ENCODE results near the gene RGS4.

RGS4 gene

GRCh38 chr1:163102590-163102989, 33.4 kb downstream of the RGS4 start:
- in situ Hi-C loops (cut with MboI; ENCODE audit: low pct_unique_long_range_greater_than_20kb, low sequenced_read_pairs, unreplicated experiment): no loop called here
- no peak for DNase-seq (ENCODE audit: low spot score)
- TF ChIP-seq CTCF (IDR thresholded peaks at IDR 0.05; ENCODE audit: extremely low read depth, insufficient read depth, missing control alignments): no peak

GRCh38 chr1:163104385-163105099, 35.4 kb downstream of the RGS4 start:
- TF ChIP-seq CTCF (IDR thresholded peaks at IDR 0.05; ENCODE audit: extremely low read depth, insufficient read depth, missing control alignments): no peak
- in situ Hi-C loops (cut with MboI; ENCODE audit: low pct_unique_long_range_greater_than_20kb, low sequenced_read_pairs, unreplicated experiment): no loop called here
- DNase-seq (ENCODE audit: low spot score): no peak

GRCh38 chr1:163106364-163106987, 37.3 kb downstream of the RGS4 start:
- in situ Hi-C loops (cut with MboI; ENCODE audit: low pct_unique_long_range_greater_than_20kb, low sequenced_read_pairs, unreplicated experiment): no loop called here
- no peak for DNase-seq (ENCODE audit: low spot score)
- no peak for TF ChIP-seq CTCF (IDR thresholded peaks at IDR 0.05; ENCODE audit: extremely low read depth, insufficient read depth, missing control alignments)

- TF ChIP-seq CTCF (IDR thresholded peaks at IDR 0.05; ENCODE audit: extremely low read depth, insufficient read depth, missing control alignments): no peak
- no peak for DNase-seq (ENCODE audit: low spot score)
- in situ Hi-C loops (cut with MboI; ENCODE audit: low pct_unique_long_range_greater_than_20kb, low sequenced_read_pairs, unreplicated experiment): no loop called here
Observed at GRCh38 chr1:163107655-163108054, 38.5 kb downstream of the RGS4 start.

GRCh38 chr1:163115887-163116286, 46.7 kb downstream of the RGS4 start:
- no peak for TF ChIP-seq CTCF (IDR thresholded peaks at IDR 0.05; ENCODE audit: extremely low read depth, insufficient read depth, missing control alignments)
- no peak for DNase-seq (ENCODE audit: low spot score)
- in situ Hi-C loops (cut with MboI; ENCODE audit: low pct_unique_long_range_greater_than_20kb, low sequenced_read_pairs, unreplicated experiment): no loop called here

- no peak for DNase-seq (ENCODE audit: low spot score)
- in situ Hi-C loops (cut with MboI; ENCODE audit: low pct_unique_long_range_greater_than_20kb, low sequenced_read_pairs, unreplicated experiment): no loop called here
- TF ChIP-seq CTCF (IDR thresholded peaks at IDR 0.05; ENCODE audit: extremely low read depth, insufficient read depth, missing control alignments): no peak
Observed at GRCh38 chr1:163119707-163120106, 50.5 kb downstream of the RGS4 start.

Data from GM13977 (cell line).